Colonic mucosa (tissue), 4 donors: ENCODE data around the gene ADAMTSL3. TPM values are rescaled to one million over a fixed set of nuclear protein-coding genes. Genes with fewer than 3 reads are reported as not detected.

Experiments
- DNase-seq: peaks from one replicate; pipeline ENCODE4 v3.0.0-alpha.2; 2020
- H3K27ac ChIP-seq: fragments of 200-600 bp; one replicate; pipeline ENCODE4 v1.8.0; 2021
- H3K27me3 ChIP-seq: fragments of 200-600 bp; one replicate; pipeline ENCODE4 v1.8.0; 2021
- H3K36me3 ChIP-seq: fragments of 200-600 bp; one replicate; pipeline ENCODE4 v1.8.0; 2021
- H3K4me1 ChIP-seq: fragments of 200-600 bp; one replicate; pipeline ENCODE4 v1.8.0; 2021; ENCODE audit warnings: mild to moderate bottlenecking
- H3K4me3 ChIP-seq: fragments of 200-600 bp; one replicate; pipeline ENCODE4 v1.8.0; 2021
- H3K9ac ChIP-seq, 2 donors: one replicate each; pipeline ENCODE4 v1.7.0; 2013; ENCODE audit warnings: control low read depth in 2 of 2, low read depth in 2 of 2, low read length in 2 of 2
- H3K9me3 ChIP-seq: fragments of 200-600 bp; one replicate; pipeline ENCODE4 v1.8.0; 2021
- intact Hi-C: fragments of 100-400 bp; cut with DNase I; formaldehyde crosslinking; loops from one replicate; pipeline ENCODE4 v1.14.1; 2022
- total RNA-seq, 2 donors: library from RNA; stranded (reverse); fragmentation: NEBNext Ultra II Directional in 1 of 2; extraction: Animal tissue kit (Norgen Biotek cat#: 25700) in 1 of 2; gene quantifications; one replicate each; pipeline ENCODE4 v1.2.1, GENCODE V29; 2021
- TF ChIP-seq, protein P1 (sequence below): fragments of 200-600 bp; IDR thresholded peaks from one replicate; pipeline ENCODE4 v1.8.0; 2022; ENCODE audit warnings: antibody characterized with exemption, mild to moderate bottlenecking
- donor health status: healthy.
- donor health status: DM: no; HTN: no; CAD: no.
- donor health status: DM: no; HTN: no; CAD: no.

The ADAMTSL3 gene
- total RNA-seq, 2 donors from 2014 or later: 0.72 to 4.8 TPM

DNA sequence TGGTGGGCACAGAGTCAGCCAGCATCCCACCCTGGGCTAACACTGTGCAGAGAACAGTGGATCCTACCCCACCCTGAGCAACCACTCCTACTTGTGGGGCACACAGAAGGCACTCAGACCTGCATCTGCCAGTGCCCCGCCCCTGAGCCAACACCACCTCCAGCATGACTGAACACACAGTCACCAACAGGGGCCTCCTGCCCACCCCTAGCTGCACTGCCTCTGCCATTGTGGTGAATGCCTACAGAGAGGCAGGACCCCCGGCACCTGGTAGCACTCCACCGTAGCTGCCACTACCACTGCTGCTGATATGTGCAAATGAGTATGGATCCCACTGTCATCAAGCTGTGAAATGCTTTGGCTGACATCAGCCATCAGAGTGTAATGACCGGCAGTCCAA is 123.1 kb downstream of the ADAMTSL3 start:
- H3K4me3 ChIP-seq: no peak overlapping the region
- H3K27me3 ChIP-seq: no peaks in the 10 kb centered on the region
- TF ChIP-seq, protein P1, sequence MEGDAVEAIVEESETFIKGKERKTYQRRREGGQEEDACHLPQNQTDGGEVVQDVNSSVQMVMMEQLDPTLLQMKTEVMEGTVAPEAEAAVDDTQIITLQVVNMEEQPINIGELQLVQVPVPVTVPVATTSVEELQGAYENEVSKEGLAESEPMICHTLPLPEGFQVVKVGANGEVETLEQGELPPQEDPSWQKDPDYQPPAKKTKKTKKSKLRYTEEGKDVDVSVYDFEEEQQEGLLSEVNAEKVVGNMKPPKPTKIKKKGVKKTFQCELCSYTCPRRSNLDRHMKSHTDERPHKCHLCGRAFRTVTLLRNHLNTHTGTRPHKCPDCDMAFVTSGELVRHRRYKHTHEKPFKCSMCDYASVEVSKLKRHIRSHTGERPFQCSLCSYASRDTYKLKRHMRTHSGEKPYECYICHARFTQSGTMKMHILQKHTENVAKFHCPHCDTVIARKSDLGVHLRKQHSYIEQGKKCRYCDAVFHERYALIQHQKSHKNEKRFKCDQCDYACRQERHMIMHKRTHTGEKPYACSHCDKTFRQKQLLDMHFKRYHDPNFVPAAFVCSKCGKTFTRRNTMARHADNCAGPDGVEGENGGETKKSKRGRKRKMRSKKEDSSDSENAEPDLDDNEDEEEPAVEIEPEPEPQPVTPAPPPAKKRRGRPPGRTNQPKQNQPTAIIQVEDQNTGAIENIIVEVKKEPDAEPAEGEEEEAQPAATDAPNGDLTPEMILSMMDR: no peak
- H3K9me3 ChIP-seq: no peaks in the 10 kb centered on the region
- no peaks in the 10 kb centered on the region for H3K36me3 ChIP-seq
- no peaks in the 10 kb centered on the region for H3K4me1 ChIP-seq
- intact Hi-C loops: no loop called here
- no peak for DNase-seq
- H3K27ac ChIP-seq: no peak overlapping the region
- H3K9ac ChIP-seq: no peak overlapping the region

- no peaks in the 10 kb centered on the region for H3K27me3 ChIP-seq
- TF ChIP-seq, protein P1: no peak
- DNase-seq: no peak
- H3K9me3 ChIP-seq: no peaks in the 10 kb centered on the region
- no peak overlapping the region for H3K9ac ChIP-seq
- intact Hi-C loops: no loop called here
- no peaks in the 10 kb centered on the region for H3K4me1 ChIP-seq
- no peak overlapping the region for H3K27ac ChIP-seq
- H3K4me3 ChIP-seq: no peak overlapping the region
- H3K36me3 ChIP-seq: no peaks in the 10 kb centered on the region
These were observed 129.3 kb downstream of the ADAMTSL3 start for GRCh38 chr15:83783227-83783626.

- H3K27me3 ChIP-seq: no peaks in the 10 kb centered on the region
- H3K36me3 ChIP-seq: no peaks in the 10 kb centered on the region
- TF ChIP-seq, protein P1: no peak
- H3K27ac ChIP-seq: no peak overlapping the region
- H3K4me1 ChIP-seq: no peaks in the 10 kb centered on the region
- no peak for DNase-seq
- no peak overlapping the region for H3K4me3 ChIP-seq
- H3K9me3 ChIP-seq: no peaks in the 10 kb centered on the region
- H3K9ac ChIP-seq: no peak overlapping the region
- intact Hi-C loops: no loop called here
These were observed 131.1 kb downstream of the ADAMTSL3 start for GRCh38 chr15:83784975-83785374.

GRCh38 chr15:83786336-83786735 is 132.4 kb downstream of the ADAMTSL3 start:
- no peaks in the 10 kb centered on the region for H3K4me1 ChIP-seq
- H3K27me3 ChIP-seq: no peaks in the 10 kb centered on the region
- TF ChIP-seq, protein P1: no peak
- intact Hi-C loops: no loop called here
- DNase-seq: no peak
- no peak overlapping the region for H3K4me3 ChIP-seq
- no peaks in the 10 kb centered on the region for H3K36me3 ChIP-seq
- H3K27ac ChIP-seq: no peak overlapping the region
- no peaks in the 10 kb centered on the region for H3K9me3 ChIP-seq
- H3K9ac ChIP-seq: no peak overlapping the region

GRCh38 chr15:83793069-83793468 is 139.1 kb downstream of the ADAMTSL3 start:
- no peak overlapping the region for H3K27ac ChIP-seq
- intact Hi-C loops: no loop called here
- DNase-seq: no peak
- H3K27me3 ChIP-seq: no peaks in the 10 kb centered on the region
- H3K4me3 ChIP-seq: no peak overlapping the region
- TF ChIP-seq, protein P1: no peak
- H3K9ac ChIP-seq: no peak overlapping the region
- H3K4me1 ChIP-seq: no peaks in the 10 kb centered on the region
- H3K36me3 ChIP-seq: no peaks in the 10 kb centered on the region
- H3K9me3 ChIP-seq: no peaks in the 10 kb centered on the region

GRCh38 chr15:83794209-83794608 is 140.3 kb downstream of the ADAMTSL3 start:
- Histone ChIP-seq H3K36me3 (no peaks in the 10 kb centered on the region), H3K27ac (no peak overlapping the region), H3K4me3 (no peak overlapping the region), H3K27me3 (no peaks in the 10 kb centered on the region), H3K4me1 (no peaks in the 10 kb centered on the region), H3K9me3 (no peaks in the 10 kb centered on the region), H3K9ac (no peak overlapping the region)
- DNase-seq: no peak
- intact Hi-C loops: no loop called here
- TF ChIP-seq, protein P1: no peak
